Stimulated activated CD4-positive, alpha-beta T cell treated with anti-CD3 and anti-CD28 coated beads, Interleukin-15, amount 100 ng/mL, for 1 hour (primary cell): ENCODE results near the gene DMBT1.

Experiments used
- DNase-seq, 2 donors: peaks; one replicate each; pipeline ENCODE4 v3.0.0-alpha.2; 2020; ENCODE audit warnings: low read depth in 1 of 2, low spot score in 1 of 2

DMBT1 gene

DNA sequence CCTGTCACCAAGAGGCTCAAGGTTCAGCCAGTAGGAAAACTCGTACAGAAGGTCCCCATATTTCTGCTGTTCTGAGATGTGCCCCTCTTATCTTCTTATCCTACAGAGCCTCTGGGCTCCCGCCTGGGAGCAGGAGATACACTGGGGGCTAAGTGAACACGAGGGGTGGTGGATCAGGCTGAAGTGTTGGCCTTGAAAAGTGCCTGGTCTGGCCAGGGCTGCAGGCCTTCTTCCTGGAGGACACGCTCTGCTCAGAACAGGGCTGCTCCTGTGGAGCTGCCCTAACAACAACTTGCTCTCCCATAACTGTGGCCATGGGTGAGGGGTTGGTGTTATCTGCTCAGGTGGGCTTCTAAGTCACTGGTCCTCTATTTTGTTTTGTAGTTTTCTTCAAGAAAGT is 105.4 kb downstream of the DMBT1 start:
- DNase-seq: no peak

DNA sequence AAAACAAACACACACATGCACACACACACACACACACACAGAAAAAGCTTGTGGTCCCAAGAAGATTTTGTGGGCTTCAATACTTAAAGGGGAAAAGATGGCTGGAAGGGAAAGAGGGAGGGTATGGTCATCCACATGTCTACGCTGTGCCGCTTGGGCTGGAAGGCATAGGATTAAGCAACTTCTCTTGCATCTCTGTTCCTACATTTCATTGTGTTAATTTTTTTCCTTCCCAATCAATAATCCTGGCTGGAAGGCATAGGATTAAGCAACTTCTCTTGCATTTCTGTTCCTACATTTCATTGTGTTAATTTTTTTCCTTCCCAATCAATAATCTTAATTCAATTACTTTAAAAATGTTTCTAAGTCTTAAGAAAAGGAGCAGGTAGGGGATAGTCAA is 108.5 kb downstream of the DMBT1 start:
- no peak for DNase-seq

DNA sequence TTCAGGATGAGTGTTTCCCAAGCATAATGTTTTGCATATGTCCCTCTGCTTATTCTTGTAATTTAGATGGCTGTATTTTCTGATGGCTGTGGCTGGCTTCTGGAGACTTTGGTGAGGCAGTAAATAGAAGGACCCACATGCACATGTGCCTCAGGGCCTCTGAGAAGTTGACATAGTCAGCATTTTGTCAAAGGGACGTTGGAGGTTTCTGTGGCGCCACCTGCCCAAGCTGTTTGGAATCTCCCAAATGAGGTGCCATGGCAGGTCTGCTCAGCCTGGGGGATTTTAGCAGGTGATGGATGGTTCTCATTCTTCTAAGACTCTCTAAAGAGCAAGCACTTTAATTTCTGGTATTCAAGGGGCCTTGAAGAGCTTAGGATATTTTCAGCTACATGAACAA is 109.3 kb downstream of the DMBT1 start:
- DNase-seq: no peak

DNA sequence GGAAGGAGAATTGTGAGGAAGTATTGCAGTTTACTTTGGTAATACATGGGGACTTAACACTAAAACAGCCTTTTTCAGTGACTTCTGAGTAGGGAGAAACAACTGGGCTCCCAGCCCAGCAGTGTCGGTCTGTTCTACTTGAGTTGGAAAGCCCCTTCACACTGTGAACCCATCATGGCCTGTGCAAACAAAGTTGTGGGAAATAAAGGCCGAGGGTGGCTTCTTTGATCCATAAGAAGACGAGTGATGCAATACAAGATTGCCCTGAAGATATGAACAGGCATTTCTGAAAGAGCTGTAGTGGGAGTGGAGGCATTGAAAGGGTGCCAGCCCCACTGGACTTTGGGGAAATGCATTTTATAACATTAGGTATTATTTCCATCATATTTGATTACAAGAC is 110.8 kb downstream of the DMBT1 start:
- no peak for DNase-seq

DNA sequence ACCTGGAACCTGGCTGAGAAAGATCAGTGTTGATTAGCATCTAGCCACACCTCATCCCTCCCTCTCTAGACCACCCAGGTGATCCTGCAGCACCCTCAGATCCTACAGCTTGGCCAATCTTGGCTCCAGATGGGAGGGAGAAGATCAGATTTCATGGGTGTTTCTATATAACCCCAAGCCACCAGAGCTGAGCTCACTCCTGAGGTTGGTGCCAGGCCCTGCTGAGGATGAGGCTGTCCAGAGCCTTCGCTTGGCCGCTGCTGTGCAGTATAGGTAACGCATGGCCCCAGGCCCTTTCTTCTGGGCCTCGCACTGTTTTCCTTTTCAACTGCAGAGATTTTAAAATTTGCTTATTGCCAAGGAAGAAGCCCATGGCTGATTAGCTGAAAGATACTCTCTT is 112.1 kb downstream of the DMBT1 start:
- DNase-seq: no peak

DNA sequence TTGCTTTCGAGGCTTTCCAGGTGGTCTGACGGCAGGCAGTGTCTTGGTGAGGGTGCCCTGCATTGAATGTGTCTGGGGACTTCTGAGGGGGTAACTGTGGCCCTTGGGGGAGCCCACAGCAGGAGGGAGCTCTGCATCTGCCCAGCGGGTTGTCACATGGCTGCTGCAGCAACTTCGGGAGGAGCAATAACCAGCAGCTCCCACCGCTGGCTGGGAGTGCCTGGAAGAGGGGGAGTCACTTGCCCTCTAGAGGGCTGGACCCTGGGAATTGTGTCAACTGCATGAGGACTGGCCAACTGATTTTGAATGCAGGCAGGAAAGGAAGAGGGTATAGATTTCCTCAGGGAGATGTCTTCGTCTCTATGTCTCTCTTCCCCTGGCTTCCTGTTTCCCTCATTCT is 112.7 kb downstream of the DMBT1 start:
- no peak for DNase-seq

DNA sequence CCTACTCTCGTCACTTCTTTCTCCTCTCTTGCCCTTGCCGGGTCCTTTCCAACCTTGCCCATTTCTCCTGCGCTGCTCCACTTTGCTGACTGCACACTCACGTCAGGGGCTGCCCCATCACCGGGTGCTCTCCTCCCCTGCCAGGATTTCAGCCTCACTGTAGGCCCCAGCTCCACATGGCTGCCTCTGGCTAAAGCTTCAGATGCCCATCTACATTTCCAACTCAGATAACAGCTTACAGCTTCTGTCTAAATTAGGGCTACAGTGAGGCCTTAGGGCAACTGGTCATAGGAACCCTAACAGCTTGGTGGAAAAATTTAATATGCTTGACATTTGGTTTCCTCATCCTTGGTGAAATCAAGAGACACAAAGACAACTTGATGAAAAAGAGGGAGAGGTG is 113.2 kb downstream of the DMBT1 start:
- DNase-seq: no peak

DNA sequence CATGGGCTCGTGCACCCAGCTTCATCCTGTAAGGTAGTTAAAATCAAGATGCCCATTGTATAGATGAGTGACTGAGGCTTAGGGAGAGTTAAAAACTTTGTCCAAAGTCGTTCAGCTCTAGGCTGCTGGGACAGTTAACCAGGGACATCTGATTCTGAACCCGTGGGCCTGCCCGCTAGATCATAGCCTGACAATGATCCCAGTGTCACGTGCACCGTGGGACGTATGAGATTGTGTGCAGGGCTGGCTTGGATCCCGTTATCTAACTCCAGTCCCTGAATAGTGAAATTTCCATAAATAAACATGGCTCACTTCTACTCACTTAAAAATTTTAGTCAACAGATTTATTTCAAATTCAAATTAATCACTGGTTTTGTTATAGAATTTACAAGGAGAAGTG is 114.2 kb downstream of the DMBT1 start:
- no peak for DNase-seq

DNA sequence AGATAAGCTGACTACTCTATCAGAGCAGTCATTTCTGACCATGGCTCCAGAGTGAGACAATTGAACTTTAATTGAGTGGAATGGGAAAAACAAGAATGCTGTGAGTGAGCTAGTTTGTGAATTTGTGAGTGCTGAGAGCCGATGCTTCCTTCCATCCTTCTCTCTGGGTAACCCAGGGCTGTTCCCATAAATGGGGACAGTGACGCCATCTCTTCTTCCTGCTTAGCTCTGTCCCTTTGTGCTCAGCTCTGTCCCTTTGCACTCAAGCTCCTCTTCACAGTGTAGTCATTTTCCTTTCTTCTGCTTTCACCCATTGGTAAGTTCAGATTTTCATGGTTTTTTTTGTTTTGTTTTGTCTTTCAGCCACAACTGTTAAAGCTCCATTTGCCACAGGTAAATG is 114.7 kb downstream of the DMBT1 start:
- DNase-seq: no peak

DNA sequence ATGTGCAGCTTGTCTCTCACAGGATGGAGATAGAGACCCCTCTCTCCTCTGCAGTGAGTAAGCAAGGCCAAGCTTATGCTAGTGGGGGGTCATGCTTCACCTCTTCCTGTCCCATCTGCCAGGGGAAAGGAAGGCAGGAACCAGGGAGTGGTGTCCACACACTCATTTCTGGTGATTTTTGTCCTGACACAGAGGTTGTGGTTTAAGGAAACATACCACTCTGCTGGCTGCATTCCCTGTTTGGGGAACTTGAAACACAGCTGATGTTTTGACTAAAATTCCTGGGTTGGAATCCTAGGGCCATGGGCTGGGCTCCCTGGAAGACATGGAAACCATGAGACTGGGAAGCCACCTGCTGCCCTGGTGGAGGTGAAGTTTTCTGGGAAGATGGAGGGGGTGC is 117.7 kb downstream of the DMBT1 start:
- DNase-seq: no peak

DNA sequence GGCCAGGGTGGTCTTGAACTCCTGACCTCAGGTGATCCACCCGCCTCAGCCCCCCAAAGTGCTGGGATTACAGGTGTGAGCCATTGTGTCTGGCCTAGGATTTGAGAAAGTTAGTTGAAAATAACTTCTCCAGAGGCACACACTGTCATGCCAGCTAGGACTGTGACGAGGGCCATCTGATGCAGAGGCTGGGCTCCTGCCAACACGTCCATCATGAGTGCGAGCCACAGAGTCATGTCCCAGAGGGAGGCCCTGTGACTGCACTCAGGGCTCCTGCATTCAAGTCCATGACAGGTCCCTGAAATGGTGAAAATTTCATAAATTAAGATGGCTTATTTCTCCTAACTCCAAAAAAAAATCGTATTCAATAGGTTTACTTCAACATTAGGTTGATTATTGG is 122.0 kb downstream of the DMBT1 start:
- no peak for DNase-seq

DNA sequence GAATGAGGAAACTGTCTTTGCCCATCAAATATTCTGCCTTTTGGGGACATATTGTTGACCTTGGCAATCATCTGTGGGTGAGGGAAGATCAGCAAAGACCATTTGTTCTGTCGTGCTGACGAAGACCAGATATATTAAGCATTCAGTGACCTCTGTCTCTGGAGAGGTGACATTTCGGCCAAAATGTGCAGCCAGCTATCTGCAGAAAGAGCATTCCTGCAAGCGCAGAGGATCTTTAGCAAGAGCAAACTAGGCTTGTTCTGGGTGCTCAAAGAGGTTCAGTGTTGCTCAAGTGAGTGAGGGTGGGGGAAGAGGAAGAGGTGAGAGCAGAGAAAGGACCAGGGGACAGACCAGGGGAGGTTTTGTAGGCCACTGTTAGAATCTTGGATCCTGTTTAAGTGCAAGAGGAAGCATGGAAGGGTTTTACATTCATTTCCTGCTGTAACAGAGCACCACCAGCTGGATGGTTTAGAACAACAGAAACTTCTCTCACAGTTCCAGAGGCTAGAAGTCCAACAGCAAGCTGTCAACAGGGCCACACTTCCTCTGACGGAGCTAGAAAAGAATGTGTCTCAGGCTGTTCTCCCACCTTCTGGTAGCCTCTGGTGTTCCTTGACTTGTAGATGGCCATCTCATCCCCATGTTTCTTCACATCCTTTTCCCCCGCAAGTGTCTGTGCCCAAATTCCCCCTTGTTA is 127.9 kb downstream of the DMBT1 start:
- no peak for DNase-seq

DNA sequence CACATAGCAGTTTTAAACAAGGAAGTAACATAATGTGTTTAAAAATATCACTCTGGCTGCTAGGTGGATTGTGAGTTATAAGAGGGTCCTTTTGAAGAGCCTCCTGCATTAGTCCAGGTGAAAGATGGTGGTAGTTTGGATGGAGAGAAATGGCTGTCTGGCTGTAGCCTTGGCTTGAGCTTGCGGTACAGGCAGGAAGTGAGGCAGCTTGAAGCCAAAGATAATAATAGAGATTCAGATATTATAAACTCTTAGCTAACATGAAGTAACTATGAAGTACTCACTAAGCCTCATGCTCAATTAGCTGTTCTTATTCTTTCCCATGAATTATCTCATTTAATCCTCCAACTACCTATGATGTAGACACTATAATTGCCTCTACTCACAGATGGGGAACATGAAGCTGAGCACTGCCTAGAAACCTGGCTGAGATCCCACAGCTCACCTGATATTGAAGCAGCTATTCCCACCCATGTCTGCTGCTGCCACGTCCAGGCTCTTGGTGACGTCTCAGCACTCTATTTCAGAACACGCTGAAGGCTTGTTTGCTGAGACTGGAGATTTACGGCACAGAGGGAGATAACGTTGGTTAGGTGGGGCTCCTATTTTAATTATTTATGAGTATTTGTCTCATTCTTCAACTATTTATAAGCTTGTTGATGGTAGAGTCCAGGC is 128.7 kb downstream of the DMBT1 start:
- DNase-seq: no peak

DNA sequence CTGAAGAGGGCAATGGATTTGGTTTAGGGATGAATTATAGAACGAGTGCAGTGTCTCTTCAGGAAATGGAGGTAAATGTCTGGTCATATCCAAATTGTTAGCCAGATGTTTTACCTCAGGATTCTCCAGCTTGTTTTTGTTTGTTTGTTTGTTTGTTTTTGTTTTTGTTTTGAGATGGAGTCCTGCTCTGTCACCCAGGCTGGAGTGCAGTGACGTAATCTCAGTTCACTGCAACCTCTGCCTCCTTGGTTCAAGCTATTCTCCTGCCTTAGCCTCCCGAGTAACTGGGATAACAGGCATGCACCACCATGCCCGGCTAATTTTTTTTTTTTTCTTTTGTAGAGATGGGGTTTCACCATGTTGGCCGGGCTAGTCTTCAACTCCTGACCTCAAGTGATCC is 132.2 kb downstream of the DMBT1 start:
- DNase-seq: no peak
